Measurements from ENCODE around the gene CLSTN3.
A peak's percentile ranks its signal among the peaks of the same experiment; 100 is the strongest.

The CLSTN3 gene

GRCh38 chr12:7129872-7130691, at the start of gene CLSTN3:
Gene CLSTN3, plus strand, starts transcription at chr12:7130371. Its CDS starts 278 bp downstream, at chr12:7130649.
- peak; percentile 70 to 76 for DNase-seq (ENCODE audit: low read depth in 2 of 2)

GRCh38 chr12:7081037-7081436, 49.1 kb upstream of the CLSTN3 start:
- no peak for DNase-seq (ENCODE audit: low read depth in 2 of 2)

- DNase-seq (ENCODE audit: low read depth in 2 of 2) = no peak
Observed at GRCh38 chr12:7083125-7083524, 47.0 kb upstream of the CLSTN3 start.

GRCh38 chr12:7089196-7089871, 40.8 kb upstream of the CLSTN3 start:
- no peak for DNase-seq (ENCODE audit: low read depth in 2 of 2)

GRCh38 chr12:7090222-7090998, 39.8 kb upstream of the CLSTN3 start:
- DNase-seq (ENCODE audit: low read depth in 2 of 2) = no peak

GRCh38 chr12:7091171-7091570, 39.0 kb upstream of the CLSTN3 start:
- no peak for DNase-seq (ENCODE audit: low read depth in 2 of 2)

- no peak for DNase-seq (ENCODE audit: low read depth in 2 of 2)
Observed at GRCh38 chr12:7091660-7092228, 38.4 kb upstream of the CLSTN3 start.

- DNase-seq (ENCODE audit: low read depth in 2 of 2) = peak in 1 of 2 donors; percentile 32
Observed at GRCh38 chr12:7092229-7092985, 37.8 kb upstream of the CLSTN3 start, which contains the start of gene C1R. Gene C1R, minus strand, starts transcription at chr12:7092445. Its CDS starts 57 bp downstream, at chr12:7092388.

- no peak for DNase-seq (ENCODE audit: low read depth in 2 of 2)
Observed at GRCh38 chr12:7092986-7093460, 37.1 kb upstream of the CLSTN3 start.

- DNase-seq (ENCODE audit: low read depth in 2 of 2) = no peak
Observed at GRCh38 chr12:7093486-7093885, 36.7 kb upstream of the CLSTN3 start.

GRCh38 chr12:7093892-7094291, 36.3 kb upstream of the CLSTN3 start:
- DNase-seq (ENCODE audit: low read depth in 2 of 2) = no peak

GRCh38 chr12:7096006-7096932, 33.9 kb upstream of the CLSTN3 start:
- no peak for DNase-seq (ENCODE audit: low read depth in 2 of 2)

GRCh38 chr12:7096979-7097378, 33.2 kb upstream of the CLSTN3 start:
- no peak for DNase-seq (ENCODE audit: low read depth in 2 of 2)

- no peak for DNase-seq (ENCODE audit: low read depth in 2 of 2)
Observed at GRCh38 chr12:7099290-7099996, 30.7 kb upstream of the CLSTN3 start.

GRCh38 chr12:7100239-7100638, 29.9 kb upstream of the CLSTN3 start:
- DNase-seq (ENCODE audit: low read depth in 2 of 2) = no peak

GRCh38 chr12:7101047-7101693, 29.0 kb upstream of the CLSTN3 start:
- DNase-seq (ENCODE audit: low read depth in 2 of 2) = no peak

GRCh38 chr12:7101694-7102131, 28.5 kb upstream of the CLSTN3 start:
- no peak for DNase-seq (ENCODE audit: low read depth in 2 of 2)

GRCh38 chr12:7102582-7102981, 27.6 kb upstream of the CLSTN3 start:
- DNase-seq (ENCODE audit: low read depth in 2 of 2) = no peak
